ENCODE data around the gene ZMPSTE24.

ZMPSTE24 gene

GRCh38 chr1:40303790-40304189 is 45.8 kb downstream of the ZMPSTE24 start:
- no peak for DNase-seq (ENCODE audit: low read depth in 2 of 2)

GRCh38 chr1:40305451-40305850 is 47.4 kb downstream of the ZMPSTE24 start:
- DNase-seq (ENCODE audit: low read depth in 2 of 2): no peak

- no peak for DNase-seq (ENCODE audit: low read depth in 2 of 2)
Observed at GRCh38 chr1:40305871-40306270, 47.8 kb downstream of the ZMPSTE24 start.

- DNase-seq (ENCODE audit: low read depth in 2 of 2): no peak
Observed at GRCh38 chr1:40306296-40306695, 48.3 kb downstream of the ZMPSTE24 start.

- no peak for DNase-seq (ENCODE audit: low read depth in 2 of 2)
Observed at GRCh38 chr1:40307186-40307585, 49.1 kb downstream of the ZMPSTE24 start.

- no peak for DNase-seq (ENCODE audit: low read depth in 2 of 2)
Observed at GRCh38 chr1:40308036-40308727, 50.1 kb downstream of the ZMPSTE24 start.

- no peak for DNase-seq (ENCODE audit: low read depth in 2 of 2)
Observed at GRCh38 chr1:40309374-40310128, 51.5 kb downstream of the ZMPSTE24 start.

GRCh38 chr1:40310129-40310461 is 52.1 kb downstream of the ZMPSTE24 start:
- no peak for DNase-seq (ENCODE audit: low read depth in 2 of 2)

- DNase-seq (ENCODE audit: low read depth in 2 of 2): no peak
Observed at GRCh38 chr1:40310983-40311642, 53.1 kb downstream of the ZMPSTE24 start.

- no peak for DNase-seq (ENCODE audit: low read depth in 2 of 2)
Observed at GRCh38 chr1:40311692-40312091, 53.7 kb downstream of the ZMPSTE24 start.

GRCh38 chr1:40312238-40313205 is 54.5 kb downstream of the ZMPSTE24 start:
- DNase-seq (ENCODE audit: low read depth in 2 of 2): no peak

- peak in 1 of 2 experiments; percentile 5 for DNase-seq (ENCODE audit: low read depth in 2 of 2)
Observed at GRCh38 chr1:40313329-40313957, 55.4 kb downstream of the ZMPSTE24 start.

GRCh38 chr1:40313958-40314720 is 56.1 kb downstream of the ZMPSTE24 start:
- no peak for DNase-seq (ENCODE audit: low read depth in 2 of 2)

GRCh38 chr1:40314721-40315238 is 56.7 kb downstream of the ZMPSTE24 start:
- peak in 1 of 2 experiments; percentile 6 for DNase-seq (ENCODE audit: low read depth in 2 of 2)

- peak; percentile 67 to 70 for DNase-seq (ENCODE audit: low read depth in 2 of 2)
Observed at GRCh38 chr1:40315239-40315794, 57.3 kb downstream of the ZMPSTE24 start.

GRCh38 chr1:40315795-40316594 is 58.0 kb downstream of the ZMPSTE24 start:
- DNase-seq (ENCODE audit: low read depth in 2 of 2): no peak

GRCh38 chr1:40316595-40317393 is 58.8 kb downstream of the ZMPSTE24 start, which contains the start of gene COL9A2:
Gene COL9A2, minus strand, starts transcription at chr1:40317286. Its CDS starts 89 bp downstream, at chr1:40317197.
- DNase-seq (ENCODE audit: low read depth in 2 of 2): no peak
